ENCODE results near the gene SNX3.

The SNX3 gene

GRCh38 chr6:108302386-108302785 is 41.5 kb upstream of the SNX3 start:
- Histone ChIP-seq H3K79me2 (ENCODE audit: low read length) (no peaks in the 10 kb centered on the region), H3K9me3 (ENCODE audit: insufficient read depth, low read length) (no peaks in the 10 kb centered on the region), H3K36me3 (replicated peaks; ENCODE audit: low read depth, low read length) (no peaks in the 10 kb centered on the region), H3K4me2 (ENCODE audit: low read length) (no peak overlapping the region), H3K4me3 (ENCODE audit: low read length) (no peak overlapping the region), H3K9ac (ENCODE audit: low read length) (no peak overlapping the region), H3K4me1 (ENCODE audit: low read length) (peaks cover 12% of the 10 kb centered on the region), H2AFZ (ENCODE audit: low read depth, low read length) (no peak overlapping the region), H3K27ac (ENCODE audit: low read length) (no peak overlapping the region), H3K27me3 (ENCODE audit: low read depth, low read length) (no peaks in the 10 kb centered on the region), H4K20me1 (ENCODE audit: insufficient read depth, low read length) (no peaks in the 10 kb centered on the region)
- TF ChIP-seq EZH2phosphoT487 (IDR thresholded peaks at IDR 0.05; ENCODE audit: low read depth) (no peak), CTCF (IDR thresholded peaks at IDR 0.05; ENCODE audit: low read depth, low read length) (no peak)

GRCh38 chr6:108295676-108296075 is 34.8 kb upstream of the SNX3 start:
- TF ChIP-seq CTCF (IDR thresholded peaks at IDR 0.05; ENCODE audit: low read depth, low read length) (no peak), EZH2phosphoT487 (IDR thresholded peaks at IDR 0.05; ENCODE audit: low read depth) (no peak)
- Histone ChIP-seq H4K20me1 (ENCODE audit: insufficient read depth, low read length) (no peaks in the 10 kb centered on the region), H3K9me3 (ENCODE audit: insufficient read depth, low read length) (no peaks in the 10 kb centered on the region), H3K4me2 (ENCODE audit: low read length) (peak overlapping the region; percentile 80), H2AFZ (ENCODE audit: low read depth, low read length) (peak overlapping the region; percentile 85), H3K9ac (ENCODE audit: low read length) (peak overlapping the region; percentile 99), H3K27ac (ENCODE audit: low read length) (peak overlapping the region; percentile 90), H3K27me3 (ENCODE audit: low read depth, low read length) (no peaks in the 10 kb centered on the region), H3K79me2 (ENCODE audit: low read length) (peaks cover 9% of the 10 kb centered on the region; the same call in 1 of the 2 replicates), H3K4me3 (ENCODE audit: low read length) (peak overlapping the region; percentile 97), H3K36me3 (replicated peaks; ENCODE audit: low read depth, low read length) (no peaks in the 10 kb centered on the region), H3K4me1 (ENCODE audit: low read length) (peaks cover 13% of the 10 kb centered on the region)

GRCh38 chr6:108294727-108295625 is 34.1 kb upstream of the SNX3 start, which contains the start of gene AFG1L:
TSS of gene AFG1L (plus strand) at chr6:108295054. CDS start at chr6:108295080, 26 bp downstream.
- Histone ChIP-seq H3K36me3 (replicated peaks; ENCODE audit: low read depth, low read length) (no peaks in the 10 kb centered on the region), H3K27me3 (ENCODE audit: low read depth, low read length) (no peaks in the 10 kb centered on the region), H3K9ac (ENCODE audit: low read length) (peak within 1 kb of the TSS; percentile 99), H3K4me3 (ENCODE audit: low read length) (peak within 1 kb of the TSS; percentile 97), H3K79me2 (ENCODE audit: low read length) (peaks cover 9% of the 10 kb centered on the region; the same call in 1 of the 2 replicates), H4K20me1 (ENCODE audit: insufficient read depth, low read length) (no peaks in the 10 kb centered on the region), H3K4me1 (ENCODE audit: low read length) (peaks cover 13% of the 10 kb centered on the region), H3K27ac (ENCODE audit: low read length) (peak within 1 kb of the TSS; percentile 90), H3K4me2 (ENCODE audit: low read length) (peak within 1 kb of the TSS; percentile 80), H2AFZ (ENCODE audit: low read depth, low read length) (peak within 1 kb of the TSS; percentile 85), H3K9me3 (ENCODE audit: insufficient read depth, low read length) (no peaks in the 10 kb centered on the region)
- TF ChIP-seq CTCF (IDR thresholded peaks at IDR 0.05; ENCODE audit: low read depth, low read length) (no peak), EZH2phosphoT487 (IDR thresholded peaks at IDR 0.05; ENCODE audit: low read depth) (no peak)

- TF ChIP-seq EZH2phosphoT487 (IDR thresholded peaks at IDR 0.05; ENCODE audit: low read depth) (no peak), CTCF (IDR thresholded peaks at IDR 0.05; ENCODE audit: low read depth, low read length) (no peak)
- peak overlapping the region; percentile 97 for H3K4me3 ChIP-seq (ENCODE audit: low read length)
- H3K4me2 ChIP-seq (ENCODE audit: low read length): peak overlapping the region; percentile 80
- H3K4me1 ChIP-seq (ENCODE audit: low read length): peaks cover 13% of the 10 kb centered on the region
- H3K9ac ChIP-seq (ENCODE audit: low read length): peak overlapping the region; percentile 99
- no peaks in the 10 kb centered on the region for H3K9me3 ChIP-seq (ENCODE audit: insufficient read depth, low read length)
- H4K20me1 ChIP-seq (ENCODE audit: insufficient read depth, low read length): no peaks in the 10 kb centered on the region
- H2AFZ ChIP-seq (ENCODE audit: low read depth, low read length): peak overlapping the region; percentile 85
- H3K27ac ChIP-seq (ENCODE audit: low read length): peak overlapping the region; percentile 90
- no peaks in the 10 kb centered on the region for H3K27me3 ChIP-seq (ENCODE audit: low read depth, low read length)
- no peaks in the 10 kb centered on the region for H3K36me3 ChIP-seq (replicated peaks; ENCODE audit: low read depth, low read length)
- peaks cover 9% of the 10 kb centered on the region; the same call in 1 of the 2 replicates for H3K79me2 ChIP-seq (ENCODE audit: low read length)
These were observed 33.5 kb upstream of the SNX3 start for GRCh38 chr6:108294297-108294726.
